HG02981 (cell line): Measurements from ENCODE around the gene SRRM4.

Experiments used
- ATAC-seq: cut with Tn5 transposase; IDR thresholded peaks from one replicate; pipeline ENCODE4 v1.9.1; 2021; ENCODE audit warnings: mild to moderate bottlenecking, moderate library complexity; ENCODE audit not compliant: unreplicated experiment

The SRRM4 gene

DNA sequence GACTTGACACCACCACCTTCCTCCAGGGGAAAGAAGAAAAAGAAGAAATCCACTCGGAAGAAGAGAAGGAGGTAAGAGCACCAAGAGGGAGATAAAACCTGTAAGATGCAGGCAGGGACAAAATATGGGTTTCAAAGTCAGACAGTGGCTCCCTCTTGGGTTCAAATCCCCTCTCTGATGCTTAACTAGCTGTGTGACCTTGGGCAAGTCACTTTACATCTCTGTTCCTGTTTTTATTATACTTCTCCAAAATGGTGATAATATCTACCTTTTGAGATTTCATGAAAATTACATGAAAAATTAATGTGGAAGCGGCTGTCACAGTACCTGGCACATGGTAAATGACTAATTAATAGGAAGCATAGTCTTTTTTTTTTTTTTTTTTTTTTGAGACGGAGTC is 133.0 kb downstream of the SRRM4 start:
- ATAC-seq = no peak

GRCh38 chr12:119115296-119115905 is 134.1 kb downstream of the SRRM4 start:
- ATAC-seq = no peak

- no peak for ATAC-seq
Measured at GRCh38 chr12:119117936-119118335, 136.6 kb downstream of the SRRM4 start.

DNA sequence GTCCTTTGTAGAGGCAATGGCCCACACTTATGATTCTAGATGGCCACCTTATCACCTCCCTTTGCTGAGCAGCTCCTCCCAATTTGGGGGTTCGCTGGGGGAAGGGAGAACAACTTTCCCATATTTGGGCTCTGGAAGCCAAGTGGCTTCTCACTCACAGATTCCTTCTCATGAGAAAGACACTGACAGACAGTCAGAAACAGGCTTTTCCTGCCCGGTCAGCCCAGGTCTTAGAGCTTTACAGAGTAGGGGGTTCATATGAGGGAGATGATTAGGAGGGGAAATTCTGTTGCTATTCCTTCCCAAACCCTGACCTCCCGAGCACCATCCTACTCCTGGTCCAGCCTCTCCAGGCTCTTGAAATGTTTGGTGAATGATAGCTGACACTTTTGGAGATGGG is 137.3 kb downstream of the SRRM4 start:
- no peak for ATAC-seq

- no peak for ATAC-seq
Measured at GRCh38 chr12:119122047-119122446, 140.7 kb downstream of the SRRM4 start.

- no peak for ATAC-seq
Measured at GRCh38 chr12:119122751-119123150, 141.4 kb downstream of the SRRM4 start.

DNA sequence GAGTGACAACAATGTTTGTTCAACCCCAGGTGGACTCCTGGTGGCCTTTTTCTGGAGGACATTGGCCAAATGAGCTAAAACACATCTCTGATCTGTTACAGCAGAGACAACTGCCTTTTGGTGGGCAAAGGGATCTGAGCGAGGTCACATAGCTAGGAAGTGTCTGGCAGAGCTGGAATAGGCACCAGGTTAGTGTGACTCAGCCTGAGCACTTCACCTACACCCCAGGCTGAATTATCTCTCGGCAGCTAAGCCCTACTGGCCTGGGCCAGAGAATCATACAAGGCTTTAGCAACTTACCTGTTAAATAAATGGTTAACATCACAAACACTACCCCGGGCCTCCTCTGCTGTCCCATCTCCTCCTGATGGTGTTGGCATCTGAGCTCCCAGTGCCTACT is 147.2 kb downstream of the SRRM4 start:
- ATAC-seq = no peak

GRCh38 chr12:119129827-119130434 is 148.6 kb downstream of the SRRM4 start:
- no peak for ATAC-seq

- no peak for ATAC-seq
Measured at GRCh38 chr12:119130523-119130922, 149.2 kb downstream of the SRRM4 start.

GRCh38 chr12:119134284-119135072 is 153.1 kb downstream of the SRRM4 start:
- no peak for ATAC-seq

- ATAC-seq = no peak
Measured at GRCh38 chr12:119136811-119137410, 155.6 kb downstream of the SRRM4 start.

DNA sequence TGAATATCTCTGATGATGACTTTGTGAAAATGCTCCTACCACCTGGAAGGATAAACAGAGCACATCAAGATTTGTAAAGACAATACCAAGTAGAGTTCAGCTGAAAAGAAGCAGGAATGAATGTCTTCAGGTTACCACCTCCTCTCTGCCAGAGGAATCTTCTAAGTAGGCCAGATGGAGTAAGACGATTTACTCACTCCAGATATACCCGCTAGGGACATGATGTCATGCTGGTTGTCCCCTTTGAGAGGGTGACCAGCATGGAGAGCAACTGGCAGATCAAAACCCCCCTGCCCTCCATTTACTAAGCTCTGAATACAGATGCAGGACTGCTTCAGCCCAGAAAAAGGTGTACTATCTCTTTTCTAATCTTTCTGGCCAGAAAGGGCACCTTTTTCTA is 158.1 kb downstream of the SRRM4 start:
- no peak for ATAC-seq

DNA sequence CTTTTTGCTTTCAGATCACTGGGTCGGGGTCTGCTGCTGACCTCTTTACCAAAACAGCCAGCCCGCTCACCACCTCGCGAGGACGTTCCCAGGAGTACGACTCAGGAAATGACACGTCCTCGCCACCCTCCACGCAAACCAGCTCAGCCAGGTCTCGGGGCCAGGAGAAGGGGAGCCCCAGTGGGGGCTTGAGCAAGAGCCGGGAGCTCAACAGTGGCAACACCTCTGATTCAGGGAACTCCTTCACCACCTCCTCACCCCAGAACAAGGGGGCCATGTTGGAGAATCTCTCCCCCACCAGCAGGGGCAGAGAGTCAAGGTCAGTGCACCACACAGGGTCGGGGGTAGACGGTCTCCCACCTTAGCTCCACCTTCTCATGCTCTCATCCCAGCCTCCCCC is 164.0 kb downstream of the SRRM4 start:
- no peak for ATAC-seq

DNA sequence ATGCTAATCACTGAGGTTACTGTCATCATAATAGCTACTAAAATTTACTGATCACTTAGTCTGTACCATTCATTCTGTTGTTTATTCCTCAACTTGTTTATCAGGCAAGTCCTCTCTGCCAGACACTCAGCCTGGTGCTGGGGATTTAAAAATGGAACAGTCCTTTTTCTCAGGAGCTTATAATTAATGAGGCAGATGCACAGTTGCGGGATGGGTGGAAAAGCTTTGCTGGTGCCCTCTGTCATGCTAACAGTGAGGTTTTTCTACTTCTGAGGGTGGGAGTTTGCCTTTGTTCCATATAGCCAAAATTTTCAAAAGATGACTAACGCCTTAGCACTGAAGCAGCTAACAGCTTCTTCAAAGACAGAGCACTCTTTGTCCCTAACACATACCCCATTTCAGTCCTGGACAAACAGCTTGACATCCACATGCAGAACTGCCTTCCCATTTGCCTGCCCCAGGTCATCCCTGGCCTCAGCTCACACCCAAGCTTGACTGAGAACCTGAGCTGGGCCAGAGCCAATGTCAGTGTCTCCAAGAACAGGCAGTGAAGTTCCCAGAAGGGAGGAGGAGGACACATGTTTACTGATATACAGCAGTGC is 166.6 kb downstream of the SRRM4 start:
- ATAC-seq = no peak

DNA sequence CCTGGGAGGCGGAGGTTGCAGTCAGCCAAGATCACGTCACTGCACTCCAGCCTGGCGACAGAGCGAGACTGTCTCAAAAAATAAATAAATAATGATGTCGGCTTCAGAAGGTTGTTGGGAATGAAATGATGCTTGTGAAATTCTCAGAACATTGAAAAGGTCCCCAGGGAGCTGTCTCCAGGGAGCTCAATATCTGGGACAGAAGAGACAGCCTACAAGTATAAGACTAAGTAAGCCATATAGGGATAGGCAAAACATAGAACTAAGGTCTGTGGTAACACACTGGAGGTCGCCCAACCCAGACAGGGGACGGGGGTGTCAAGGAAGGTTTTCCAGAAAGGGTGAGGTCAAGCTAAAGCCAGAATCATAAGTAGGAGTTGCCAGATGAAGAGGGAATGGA is 167.9 kb downstream of the SRRM4 start:
- ATAC-seq = no peak

- ATAC-seq = no peak
Measured at GRCh38 chr12:119151445-119152026, 170.2 kb downstream of the SRRM4 start.

DNA sequence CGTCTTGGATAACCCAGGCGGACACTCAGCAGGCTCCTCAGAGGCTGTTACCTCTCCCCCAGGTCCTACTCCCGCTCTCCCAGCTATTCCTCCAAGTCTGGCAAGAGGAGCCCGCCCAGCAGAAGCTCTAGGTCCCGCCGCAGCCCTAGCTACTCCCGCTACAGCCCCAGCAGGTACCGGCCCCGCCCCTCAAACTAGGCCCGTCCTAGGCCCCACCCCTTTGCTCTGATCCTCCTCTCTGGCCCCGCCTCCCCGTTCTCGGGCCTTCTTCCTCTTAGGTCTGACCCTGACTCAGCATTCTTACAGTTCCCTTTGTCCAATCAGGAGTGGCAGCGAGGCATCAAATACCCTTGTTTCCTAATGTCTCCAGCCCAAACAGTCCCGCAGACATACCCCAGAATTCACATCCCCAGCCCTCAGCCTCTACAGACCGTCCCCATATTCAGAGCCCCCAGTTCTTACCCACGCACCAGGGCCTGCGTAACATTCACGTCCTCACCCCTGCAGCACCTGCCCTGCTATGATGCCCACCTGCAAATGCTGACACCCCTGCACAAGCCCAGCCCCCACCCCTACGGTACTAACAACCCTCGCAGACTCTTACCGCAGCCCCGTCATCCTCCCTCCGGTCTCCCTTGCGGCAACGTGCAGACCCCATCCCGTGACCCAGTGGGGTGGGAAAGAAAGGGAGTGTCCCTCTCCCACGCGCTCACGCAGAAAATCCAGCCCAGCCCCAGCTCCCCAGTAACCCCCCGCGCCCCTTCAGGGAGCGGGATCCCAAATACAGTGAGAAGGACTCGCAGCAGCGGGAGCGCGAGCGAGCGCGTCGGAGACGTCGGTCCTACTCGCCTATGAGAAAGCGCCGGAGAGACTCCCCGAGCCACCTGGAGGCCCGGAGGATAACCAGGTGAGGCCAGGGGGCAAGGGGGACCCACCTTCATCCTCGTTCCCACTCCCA is 172.4 kb downstream of the SRRM4 start:
- no peak for ATAC-seq

DNA sequence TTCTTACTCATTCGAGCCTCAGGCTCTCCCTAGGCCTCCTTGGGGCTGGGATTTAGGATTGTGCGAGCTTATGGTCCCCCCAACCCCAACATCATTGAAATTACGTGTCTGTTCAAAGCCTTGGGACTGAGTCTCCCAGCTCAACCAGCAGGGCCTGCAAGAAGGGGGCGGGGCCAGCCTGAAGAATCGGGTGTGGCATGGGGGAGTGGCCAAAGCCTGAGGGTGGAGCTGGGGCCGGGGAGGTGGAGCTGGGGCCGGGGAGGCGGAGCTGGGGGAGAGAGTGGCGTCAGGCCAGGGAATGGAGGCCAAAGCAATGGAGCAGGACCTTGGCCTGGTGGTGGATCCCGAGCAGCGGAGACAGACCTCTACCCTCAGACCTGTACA is 173.1 kb downstream of the SRRM4 start:
- ATAC-seq = no peak

- no peak for ATAC-seq
Measured at GRCh38 chr12:119156401-119157044, 175.2 kb downstream of the SRRM4 start.
